Frontal cortex (tissue), 4 donors: ENCODE results near the gene PNMA6A. TPM values are rescaled to one million over a fixed set of nuclear protein-coding genes. Genes with fewer than 3 reads are reported as not detected.
"Not testable (repeated sequence)": the region's sequence is repeated elsewhere in the genome, so short reads cannot be mapped to it uniquely, and the experiment has no call there.

Experiments
- DNase-seq, 2 donors: peaks; one replicate each; pipeline ENCODE4 v3.0.0; 2012; ENCODE audit warnings: low spot score in 2 of 2
- FAIRE-seq: peaks from 2 replicates; lab custom pipeline; 2012; peaks lifted over from hg19 to GRCh38; lab: Jason Lieb, UNC
- total RNA-seq: library from RNA; depleted of rRNA; stranded (reverse); fragments of >200 nt; gene quantifications from one replicate; pipeline ENCODE4 v1.2.3, GENCODE V29; 2014
- donor health status: control.
- donor health status: control.
- donor health status: control.

The PNMA6A gene
- 23.2 TPM for total RNA-seq

DNA sequence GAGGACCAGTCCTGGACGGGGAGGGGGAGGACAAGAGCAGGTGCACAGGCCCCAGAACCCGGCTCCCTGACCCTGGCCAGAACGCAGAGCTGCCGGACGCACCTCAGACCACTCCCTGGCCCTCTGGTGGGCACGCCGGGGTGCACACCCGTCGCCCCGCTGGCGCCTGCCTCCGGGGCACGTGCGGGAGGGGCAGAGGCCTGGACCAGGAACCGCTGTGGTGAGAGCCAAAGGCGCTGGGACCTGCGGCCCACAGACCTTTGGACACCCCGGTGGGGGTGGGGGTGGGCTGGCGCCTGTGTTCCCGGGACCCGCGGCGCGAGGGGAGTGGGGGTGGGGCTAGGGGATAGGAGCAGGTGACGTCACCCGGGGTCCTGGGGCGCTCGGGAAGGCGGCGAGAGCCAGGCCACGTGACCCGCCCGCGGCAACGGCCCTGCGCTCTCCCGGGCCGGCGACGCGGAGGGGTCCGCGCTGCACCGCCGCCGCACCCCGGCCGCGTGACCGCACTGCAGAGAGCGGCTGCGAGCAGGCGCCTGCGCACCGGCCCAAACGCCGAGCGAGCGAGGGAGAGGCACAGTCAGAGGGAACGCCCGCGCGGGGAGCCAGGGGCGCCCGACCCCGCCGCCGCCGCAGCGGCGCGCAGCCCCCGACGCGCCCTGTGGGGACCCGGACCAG lies at the start of gene PNMA6A:
TSS of gene PNMA6A (plus strand) at position 546 of the 675 bp plus-strand sequence. CDS start 609 bp downstream, outside the sequence.
- DNase-seq = not testable (repeated sequence)

DNA sequence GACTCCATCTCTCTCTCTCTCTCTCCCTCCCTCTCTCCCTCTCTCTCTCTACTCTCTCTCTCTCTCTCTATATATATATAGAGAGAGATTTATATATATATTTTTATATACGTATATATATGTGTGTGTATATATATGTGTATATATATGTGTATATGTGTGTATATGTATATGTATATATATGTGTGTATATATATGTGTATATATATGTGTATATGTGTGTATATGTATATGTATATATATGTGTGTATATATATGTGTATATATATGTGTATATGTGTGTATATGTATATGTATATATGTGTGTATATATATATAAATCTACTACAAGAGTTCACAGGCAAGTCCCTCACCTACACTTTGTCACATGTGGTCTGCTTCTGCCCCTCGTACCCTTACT lies 45.8 kb upstream of the PNMA6A start:
- FAIRE-seq = not testable (repeated sequence)

More for the DNA sequence above, at the start of gene PNMA6A:
- FAIRE-seq = not testable (repeated sequence)

DNA sequence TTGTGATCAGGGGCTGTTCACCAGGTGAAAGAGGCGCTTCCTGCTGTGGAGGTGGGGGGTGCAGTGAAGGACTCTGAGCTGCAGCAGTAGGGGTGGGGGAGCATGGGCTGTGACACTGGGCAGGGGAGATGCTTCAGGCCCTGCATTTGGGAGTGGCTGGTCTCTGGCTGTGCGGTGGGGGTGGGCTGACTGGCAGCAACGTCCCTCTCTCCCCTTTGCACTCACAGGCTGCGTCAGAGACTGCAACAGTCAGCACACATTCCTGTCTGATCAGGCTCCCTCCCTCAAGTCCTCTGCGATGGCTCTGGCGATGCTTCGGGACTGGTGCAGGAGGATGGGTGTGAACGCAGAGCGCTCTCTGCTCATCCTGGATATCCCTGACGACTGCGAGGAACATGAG lies 43.8 kb upstream of the PNMA6A start:
- not testable (repeated sequence) for FAIRE-seq, DNase-seq

More for the DNA sequence above, 45.8 kb upstream of the PNMA6A start:
- DNase-seq = not testable (repeated sequence)

DNA sequence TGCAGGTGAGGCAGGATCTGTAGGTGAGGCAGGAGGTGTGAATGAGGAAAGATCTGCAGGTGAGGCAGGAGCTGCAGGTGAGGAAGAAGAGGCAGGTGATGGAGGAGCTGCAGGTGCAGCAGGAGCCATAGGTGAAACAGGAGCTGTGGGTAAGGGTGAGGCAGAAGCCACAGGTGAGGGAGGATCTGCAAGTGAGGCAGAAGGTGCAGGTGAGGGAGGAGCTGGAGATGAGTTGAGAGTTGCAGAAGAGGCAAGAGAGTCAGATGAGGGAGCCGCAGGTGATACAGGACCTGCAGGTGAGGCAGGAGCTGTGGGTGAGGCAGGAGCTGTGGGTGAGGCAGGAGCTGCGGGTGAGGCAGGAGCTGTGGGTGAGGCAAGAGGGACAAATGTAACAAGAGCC lies 43.1 kb upstream of the PNMA6A start:
- FAIRE-seq (no peak), DNase-seq (no peak)

DNA sequence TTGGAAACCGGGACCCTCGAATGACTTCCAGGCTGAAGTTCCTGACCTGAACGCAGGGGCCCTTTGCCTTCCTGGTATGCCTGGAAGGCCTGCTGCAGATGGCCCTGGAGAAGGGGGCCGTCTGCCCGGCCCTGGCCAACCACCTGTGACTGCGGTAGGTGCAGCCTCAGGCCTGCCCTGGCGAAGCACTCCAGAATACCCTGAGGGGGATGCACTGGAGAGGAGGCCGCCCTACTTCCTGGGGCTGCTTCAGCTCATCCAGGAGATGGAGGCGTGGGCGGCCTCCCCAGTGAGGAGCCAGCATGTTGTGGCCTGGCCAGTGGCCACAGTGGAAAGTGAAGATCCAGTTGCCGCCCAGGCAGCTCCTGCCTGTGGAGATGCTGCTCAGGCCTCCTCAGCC lies 42.4 kb upstream of the PNMA6A start:
- no peak for DNase-seq
- FAIRE-seq = no peak

DNA sequence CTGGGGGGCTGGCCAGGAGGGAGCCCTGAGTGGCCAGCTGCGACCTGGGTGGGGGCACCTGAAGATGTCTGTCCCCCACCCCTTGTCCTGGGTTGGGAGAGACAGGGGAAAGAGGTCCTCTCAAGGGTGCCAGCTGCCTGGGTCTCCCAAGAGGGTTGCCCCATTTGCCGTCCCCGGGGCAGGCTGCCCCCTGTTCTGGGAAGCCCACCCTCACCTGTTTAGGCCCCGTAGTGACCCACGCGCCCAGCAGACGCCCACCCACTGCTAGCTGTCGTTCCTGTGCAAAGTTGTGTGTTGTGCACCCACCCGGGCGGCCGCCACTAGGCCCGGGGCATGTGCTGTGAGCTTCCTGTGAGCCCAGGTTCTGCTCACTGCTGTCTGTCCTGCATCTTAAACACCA lies 41.5 kb upstream of the PNMA6A start:
- FAIRE-seq (no peak), DNase-seq (no peak)

DNA sequence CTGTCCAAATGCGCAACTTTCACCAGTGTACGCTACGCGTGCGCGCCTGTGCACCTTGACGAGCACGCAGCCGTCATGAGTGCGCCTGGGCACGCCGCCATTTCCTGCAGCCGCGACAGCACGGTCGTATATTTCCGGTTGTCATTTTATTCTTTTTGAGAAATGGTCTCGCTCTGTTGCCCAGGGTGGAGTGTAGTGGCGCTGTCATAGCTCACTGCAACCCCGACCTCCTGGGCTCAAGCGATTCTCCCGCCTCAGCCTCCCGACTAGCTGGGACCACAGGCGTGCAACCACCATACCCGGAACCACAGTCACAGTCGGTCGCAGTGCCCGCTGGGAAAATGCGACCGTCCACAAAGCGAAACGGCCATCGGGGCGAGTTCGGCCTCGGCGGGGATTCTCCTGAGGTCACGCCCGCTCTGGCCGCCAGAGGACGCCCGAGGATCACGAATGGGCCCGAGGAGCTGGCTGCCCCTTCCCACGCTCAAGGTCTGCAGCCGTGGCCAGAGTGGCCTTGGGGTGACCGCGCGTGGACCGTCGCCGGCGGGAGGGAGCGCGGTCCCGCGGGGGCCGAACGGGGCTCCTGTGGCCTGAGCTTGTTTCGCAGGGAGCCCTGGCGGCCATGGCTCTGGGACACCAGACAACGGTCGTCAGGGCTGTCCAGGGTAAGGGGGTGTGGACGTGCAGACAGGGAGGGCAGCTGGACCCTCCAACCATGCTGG lies 39.7 kb upstream of the PNMA6A start:
- peak; percentile 69 to 81 for DNase-seq
- FAIRE-seq = no peak

DNA sequence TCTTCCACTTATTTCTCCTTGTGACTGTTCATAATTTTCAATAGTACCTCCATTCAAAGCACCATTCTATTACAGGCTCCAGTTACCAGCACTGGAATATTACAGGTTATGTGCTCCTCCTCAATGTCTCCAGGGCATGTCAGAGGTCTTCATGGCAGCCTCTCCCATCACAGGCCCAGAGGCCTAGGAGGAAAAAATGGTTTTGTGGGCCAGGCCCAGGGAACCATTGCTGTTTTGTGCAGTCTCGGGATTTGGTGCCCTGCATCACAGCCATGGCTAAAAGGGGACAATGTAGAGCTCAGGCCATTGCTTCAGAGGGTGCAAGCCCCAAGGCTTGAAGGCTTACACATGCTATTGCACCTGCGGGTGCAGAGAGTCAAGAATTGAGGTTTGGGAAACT lies 23.2 kb upstream of the PNMA6A start:
- DNase-seq = no peak
- FAIRE-seq = no peak

DNA sequence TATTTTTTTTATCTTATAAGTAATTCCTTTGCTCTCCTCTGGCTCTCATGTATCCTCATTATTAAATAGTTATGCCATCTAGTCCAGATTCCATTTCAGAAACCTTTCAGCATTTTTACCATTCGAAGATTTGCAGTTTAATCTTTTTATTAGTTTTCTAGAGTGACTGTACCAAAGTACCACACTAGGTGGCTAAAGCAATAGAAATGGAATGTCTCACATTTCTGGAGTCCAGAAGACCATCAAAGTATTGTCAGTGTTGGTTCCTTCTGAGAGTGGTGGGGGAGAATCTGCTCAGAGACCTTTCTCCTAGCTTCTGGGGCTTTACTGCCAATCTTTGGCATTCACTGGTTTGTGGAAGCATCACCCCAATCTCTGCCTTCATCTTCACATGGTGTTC lies 19.7 kb upstream of the PNMA6A start:
- FAIRE-seq (no peak), DNase-seq (no peak)

DNA sequence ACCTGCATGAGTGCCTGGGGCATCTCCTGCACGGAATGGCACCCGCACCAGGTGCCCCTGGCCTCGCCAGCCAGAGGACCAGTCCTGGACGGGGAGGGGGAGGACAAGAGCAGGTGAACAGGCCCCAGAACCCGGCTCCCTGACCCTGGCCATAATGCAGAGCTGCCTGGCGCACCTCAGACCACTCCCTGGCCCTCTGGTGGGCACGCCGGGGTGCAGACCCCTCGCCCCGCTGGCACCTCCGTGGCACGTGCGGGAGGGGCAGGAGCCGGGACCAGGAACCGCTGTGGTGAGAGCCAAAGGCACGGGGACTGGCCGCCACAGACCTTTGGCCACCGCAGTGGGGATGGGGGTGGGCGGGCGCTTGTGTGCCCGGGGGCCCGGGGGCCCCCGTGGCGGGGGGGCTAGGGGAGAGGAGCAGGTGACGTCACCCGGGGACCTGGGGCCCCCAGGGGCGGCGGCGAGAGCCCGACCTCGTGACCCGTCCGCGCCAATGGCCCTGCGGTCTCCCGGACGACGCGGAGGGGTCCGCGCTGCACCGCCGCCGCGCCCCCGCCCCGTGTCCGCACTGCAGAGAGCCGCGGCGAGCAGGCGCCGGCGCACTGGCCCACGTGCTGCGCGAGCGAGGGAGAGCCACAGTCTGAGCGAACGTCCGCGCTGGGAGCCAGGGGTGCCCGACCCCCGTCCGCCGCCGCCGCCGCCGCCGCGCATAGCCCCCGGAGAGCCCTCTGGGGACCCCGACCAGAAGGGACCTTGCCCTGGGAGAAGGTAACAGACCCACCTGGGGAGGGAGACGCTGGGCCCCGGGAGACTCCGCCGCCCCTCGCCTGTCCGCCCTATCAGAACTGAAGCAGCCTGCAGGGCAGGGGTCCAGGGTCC lies 16.1 kb upstream of the PNMA6A start, which contains the start of gene PNMA3:
TSS of gene PNMA3 (plus strand) at position 600 of the 879 bp plus-strand sequence. CDS start 586 bp downstream, outside the sequence.
- no peak for FAIRE-seq
- DNase-seq = peak; percentile 47 to 51

DNA sequence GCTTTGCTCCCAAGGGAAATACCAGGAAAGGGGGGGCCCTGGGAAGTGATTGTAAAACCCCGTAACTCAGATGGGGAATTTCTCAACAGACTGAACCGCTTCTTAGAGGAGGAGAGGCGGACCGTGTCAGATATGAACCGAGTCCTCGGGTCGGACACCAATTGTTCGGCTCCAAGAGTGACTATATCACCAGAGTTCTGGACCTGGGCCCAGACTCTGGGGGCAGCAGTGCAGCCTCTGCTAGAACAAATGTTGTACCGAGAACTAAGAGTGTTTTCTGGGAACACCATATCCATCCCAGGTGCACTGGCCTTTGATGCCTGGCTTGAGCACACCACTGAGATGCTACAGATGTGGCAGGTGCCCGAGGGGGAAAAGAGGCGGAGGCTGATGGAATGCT lies 15.0 kb upstream of the PNMA6A start:
- DNase-seq (no peak), FAIRE-seq (no peak)

DNA sequence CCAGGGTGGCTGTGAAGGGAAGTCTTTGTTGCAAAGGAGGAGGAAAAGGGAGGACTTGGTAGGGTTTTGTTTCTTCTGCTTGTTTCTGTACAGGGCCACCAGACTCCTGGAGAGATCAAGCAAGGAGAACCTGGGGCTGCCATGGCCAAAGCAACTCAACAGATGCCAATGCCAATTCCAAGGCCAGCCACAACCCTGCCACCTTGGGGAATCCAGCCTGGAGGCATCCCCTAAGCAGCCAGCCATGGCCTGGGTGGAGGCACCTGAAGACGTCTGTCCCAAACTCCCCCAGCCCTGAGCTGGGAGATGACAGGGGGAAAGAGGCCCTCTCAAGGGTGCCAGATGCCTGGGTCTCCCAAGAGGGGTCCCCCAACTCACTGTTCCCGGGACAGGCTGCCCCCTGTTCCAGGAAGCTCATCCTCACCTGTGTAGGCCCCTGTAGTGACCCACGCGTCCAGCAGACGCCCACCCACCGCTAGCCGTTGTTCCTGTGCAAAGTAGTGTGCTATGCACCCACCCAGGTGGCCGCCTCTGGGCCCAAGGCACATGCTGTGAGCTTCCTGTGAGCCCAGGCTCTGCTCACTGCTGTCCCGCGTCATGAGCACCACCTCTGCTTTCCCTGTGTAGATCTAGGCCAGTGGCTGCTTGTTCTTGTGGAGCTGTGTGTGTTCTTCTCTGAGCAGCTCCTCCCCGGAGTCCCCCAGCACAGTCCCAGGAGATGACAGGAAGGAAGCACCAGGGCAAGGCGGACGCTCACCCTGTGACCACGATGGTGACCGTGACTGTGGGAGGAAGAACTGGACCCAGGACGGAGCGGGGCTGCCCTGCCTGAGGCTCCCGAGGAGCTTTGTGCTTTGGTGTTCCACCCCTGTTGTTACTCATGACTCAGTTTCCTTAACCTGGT lies 12.8 kb upstream of the PNMA6A start:
- no peak for FAIRE-seq
- DNase-seq = no peak

DNA sequence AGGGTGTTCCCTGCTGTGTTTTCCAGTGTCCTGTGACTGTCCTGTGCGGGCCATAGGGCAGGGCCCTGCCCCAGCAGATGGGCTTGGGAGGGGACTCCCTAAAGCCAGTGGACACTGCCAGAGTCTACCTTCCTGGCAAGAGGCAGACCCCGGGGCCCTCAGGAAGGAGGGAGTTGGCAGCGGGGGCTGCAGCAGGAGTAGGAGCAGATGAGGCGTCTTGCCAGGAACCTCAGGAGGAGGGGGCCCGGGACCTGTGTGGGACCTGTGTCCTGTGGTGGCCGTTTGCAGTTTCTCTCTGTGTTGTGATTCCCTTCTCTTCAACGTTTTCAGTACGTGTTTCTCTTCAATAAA lies 12.2 kb upstream of the PNMA6A start:
- DNase-seq (no peak), FAIRE-seq (no peak)

DNA sequence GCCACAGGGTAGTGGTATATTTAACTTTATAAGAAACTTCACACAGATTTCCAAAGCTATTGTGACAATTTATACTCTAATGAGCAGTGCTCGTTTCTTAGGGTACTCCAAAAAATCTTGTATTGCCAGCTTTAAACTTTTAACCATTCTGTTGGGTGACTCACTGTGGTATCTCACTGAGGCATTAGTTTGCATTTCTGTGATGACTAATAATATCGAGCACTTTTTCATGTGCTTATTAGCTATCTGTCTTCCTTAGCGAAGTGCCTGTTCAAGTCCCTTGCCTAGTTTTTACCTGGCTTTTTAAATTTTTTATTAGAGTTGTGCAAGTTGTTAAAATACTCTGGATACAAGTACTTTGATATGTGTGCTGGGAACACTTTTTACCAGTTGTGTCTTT lies 10.5 kb upstream of the PNMA6A start:
- DNase-seq = no peak
- no peak for FAIRE-seq

DNA sequence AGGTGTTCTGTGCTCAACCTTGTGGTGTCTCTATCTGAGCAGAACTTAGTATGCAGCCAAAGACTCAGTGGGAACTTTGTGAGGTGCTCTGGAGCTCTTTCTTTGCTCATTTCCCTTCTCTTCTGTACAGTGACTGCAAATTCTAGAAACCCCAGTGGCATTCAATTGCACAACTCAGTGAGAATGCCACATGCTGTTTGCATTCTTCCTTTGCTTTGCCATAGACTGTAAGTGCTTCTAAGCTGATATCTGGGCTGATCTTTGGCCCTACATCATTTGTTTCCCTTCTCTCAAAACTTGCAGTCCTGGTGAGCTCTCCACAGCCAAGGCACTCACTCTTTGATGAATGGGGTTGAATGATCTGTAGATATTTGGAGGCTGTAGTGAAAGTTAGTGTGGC lies 8.9 kb upstream of the PNMA6A start:
- FAIRE-seq = no peak
- no peak for DNase-seq

DNA sequence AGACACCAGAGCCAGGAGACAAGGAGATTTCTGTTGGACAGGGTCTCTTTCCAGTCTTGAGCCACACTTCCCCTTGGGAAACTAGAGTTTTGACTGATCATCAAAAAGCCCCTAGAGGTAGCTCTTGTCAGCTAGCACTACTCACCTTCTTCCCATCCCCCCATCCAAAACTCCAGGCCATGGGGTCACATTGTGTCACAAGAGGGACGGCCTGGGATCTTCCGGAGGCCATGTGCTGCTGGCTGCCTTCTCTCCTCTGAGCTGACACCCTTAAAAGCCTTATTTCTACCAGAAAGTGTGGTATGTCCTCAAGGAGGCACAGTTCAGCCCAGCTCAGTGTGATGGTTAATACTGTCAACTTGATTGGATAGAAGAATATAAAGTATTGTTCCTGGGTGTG lies 8.2 kb upstream of the PNMA6A start:
- FAIRE-seq (no peak), DNase-seq (no peak)

DNA sequence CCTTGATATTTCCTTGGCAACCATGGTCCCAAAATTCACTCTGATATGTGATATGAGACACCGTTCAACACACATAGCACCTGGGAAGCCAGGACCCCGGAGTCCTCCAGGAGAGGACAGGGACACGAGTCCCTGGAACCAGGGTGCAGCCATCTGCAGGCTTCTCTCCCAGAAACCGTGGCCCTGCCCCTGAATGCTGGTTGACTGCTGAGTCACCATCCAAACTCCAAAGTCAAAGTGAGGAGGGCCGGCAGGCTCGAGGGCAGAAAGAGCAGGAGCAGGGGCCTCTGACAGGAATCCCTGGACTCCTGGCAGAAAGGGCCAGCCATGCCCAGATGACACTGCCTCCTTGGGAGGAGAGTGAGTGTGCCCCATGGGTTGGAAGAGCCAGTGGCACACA lies 6.9 kb upstream of the PNMA6A start:
- FAIRE-seq (no peak), DNase-seq (no peak)

DNA sequence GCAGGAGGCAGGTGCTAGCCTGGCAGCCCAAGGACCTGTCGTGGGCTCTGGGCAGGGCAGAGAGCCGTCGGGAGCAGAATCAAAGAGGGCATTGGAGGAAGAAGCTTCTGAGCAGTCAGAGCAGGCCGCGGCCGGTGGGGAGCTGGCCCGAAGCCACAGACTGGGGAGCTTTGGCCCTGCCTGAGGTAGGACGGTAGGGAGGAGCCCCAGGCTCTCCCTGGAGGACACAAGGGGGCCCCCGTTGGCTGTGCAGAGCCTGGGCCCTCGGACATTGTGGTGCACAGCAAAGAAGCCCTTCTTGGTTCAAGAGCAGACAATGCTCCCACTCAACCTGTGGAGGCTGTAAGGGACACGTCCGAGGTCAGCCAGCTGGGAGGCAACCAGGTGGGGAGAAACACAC lies 5.9 kb upstream of the PNMA6A start:
- not testable (repeated sequence) for FAIRE-seq, DNase-seq

DNA sequence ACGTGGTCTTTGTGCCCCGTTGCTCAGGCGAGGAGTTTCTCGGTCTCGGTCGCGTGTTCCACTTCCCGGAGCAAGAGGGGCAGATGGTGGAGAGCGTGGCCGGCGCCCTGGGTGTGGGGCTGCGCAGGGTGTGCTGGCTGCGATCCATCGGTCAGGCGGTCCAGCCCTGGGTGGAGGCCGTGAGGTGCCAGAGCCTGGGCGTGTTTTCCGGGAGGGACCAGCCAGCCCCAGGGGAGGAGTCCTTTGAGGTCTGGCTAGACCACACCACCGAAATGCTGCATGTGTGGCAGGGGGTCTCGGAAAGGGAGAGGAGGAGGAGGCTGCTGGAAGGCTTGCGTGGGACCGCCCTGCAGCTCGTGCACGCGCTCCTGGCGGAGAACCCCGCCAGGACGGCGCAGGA lies 1.1 kb downstream of the PNMA6A start:
- DNase-seq, FAIRE-seq: not testable (repeated sequence)
